HG02642 (cell line): ENCODE data around the gene PEX7.
"Not testable (repeated sequence)": the region's sequence is repeated elsewhere in the genome, so short reads cannot be mapped to it uniquely, and the experiment has no call there.

Source experiments
- ATAC-seq: cut with Tn5 transposase; IDR thresholded peaks from one replicate; pipeline ENCODE4 v1.9.1; 2021; ENCODE audit warnings: mild to moderate bottlenecking; ENCODE audit not compliant: unreplicated experiment, poor library complexity

PEX7 gene

GRCh38 chr6:136822376-136823127, at the start of gene PEX7:
Gene PEX7, plus strand, starts transcription at chr6:136822592. Its CDS starts 74 bp downstream, at chr6:136822666.
- peak; percentile 98 for ATAC-seq

GRCh38 chr6:136772685-136773472, 49.5 kb upstream of the PEX7 start:
- ATAC-seq = peak; percentile 81

DNA sequence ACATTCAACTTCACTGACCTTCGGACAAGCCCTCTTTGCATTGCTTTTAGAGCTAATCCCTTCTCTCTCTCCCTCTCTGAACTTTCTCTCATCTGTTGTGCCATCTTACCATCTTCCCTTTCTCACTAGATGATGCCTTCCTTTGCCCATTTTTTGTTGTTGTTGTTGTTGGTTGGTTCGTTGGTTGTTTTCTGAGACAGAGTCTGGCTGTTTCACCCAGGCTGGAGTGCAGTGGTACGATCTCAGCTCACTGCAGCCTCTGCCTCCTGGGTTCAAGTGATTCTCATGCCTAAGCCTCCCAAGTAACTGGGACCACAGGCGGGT, 49.0 kb upstream of the PEX7 start:
- ATAC-seq = no peak

DNA sequence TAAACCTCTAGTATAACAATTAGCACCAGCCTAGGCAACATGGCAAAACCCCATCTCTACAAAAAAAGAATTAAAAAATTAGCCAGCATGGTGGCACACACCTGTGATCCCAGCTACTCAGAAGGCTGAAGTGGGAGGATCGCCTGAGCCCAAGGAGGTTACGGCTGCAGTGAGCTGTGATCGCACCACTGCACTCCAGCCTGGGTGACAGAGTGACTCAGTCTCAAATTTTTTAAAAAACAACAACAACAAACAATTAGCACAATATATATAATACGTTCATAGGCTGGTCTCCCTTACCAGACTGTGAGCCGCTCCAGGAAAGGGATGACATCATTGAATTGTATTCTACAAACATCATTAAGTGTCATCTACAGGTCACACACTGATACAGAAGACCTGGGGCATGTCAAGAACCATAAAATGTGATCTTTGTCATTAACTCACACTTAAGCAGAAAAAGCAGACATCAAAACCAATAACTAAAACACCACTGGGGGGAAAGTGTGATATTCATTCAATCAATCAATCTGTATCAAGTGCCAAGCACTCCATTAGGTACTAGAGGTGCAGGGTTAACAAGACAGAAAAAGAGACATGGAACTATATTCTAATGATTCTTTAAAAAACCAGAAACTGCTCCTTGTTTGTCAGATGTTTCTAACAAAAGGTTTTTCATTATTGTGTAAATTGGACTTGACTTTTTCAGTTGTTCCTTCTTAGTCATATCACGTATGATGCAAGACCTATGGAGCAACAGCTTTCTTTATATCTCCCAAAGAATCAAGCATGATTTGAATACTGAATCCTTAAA, 48.0 kb upstream of the PEX7 start:
- no peak for ATAC-seq

DNA sequence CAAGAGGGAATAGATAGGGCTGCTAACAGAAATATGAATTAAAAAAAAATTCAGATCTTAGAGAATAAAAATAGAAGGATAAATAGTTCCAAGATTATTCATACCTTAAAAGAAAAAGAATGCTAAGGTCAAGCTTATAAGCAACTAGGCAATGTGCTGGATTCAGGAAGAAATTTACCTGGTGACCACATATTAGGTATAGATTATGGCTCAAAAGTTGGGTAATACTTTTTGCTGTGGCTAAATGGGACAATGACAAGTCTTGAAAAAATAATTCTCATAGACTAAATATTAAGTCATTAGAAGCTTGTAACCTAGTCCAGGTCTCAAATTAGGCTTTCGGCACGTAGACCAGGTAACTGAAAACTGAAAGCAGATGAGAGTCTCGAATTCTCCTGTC, 47.3 kb upstream of the PEX7 start:
- no peak for ATAC-seq

- ATAC-seq = no peak
Measured at GRCh38 chr6:136775548-136775947, 46.8 kb upstream of the PEX7 start.

- ATAC-seq = no peak
Measured at GRCh38 chr6:136777651-136778050, 44.7 kb upstream of the PEX7 start.

GRCh38 chr6:136779682-136780081, 42.7 kb upstream of the PEX7 start:
- no peak for ATAC-seq

DNA sequence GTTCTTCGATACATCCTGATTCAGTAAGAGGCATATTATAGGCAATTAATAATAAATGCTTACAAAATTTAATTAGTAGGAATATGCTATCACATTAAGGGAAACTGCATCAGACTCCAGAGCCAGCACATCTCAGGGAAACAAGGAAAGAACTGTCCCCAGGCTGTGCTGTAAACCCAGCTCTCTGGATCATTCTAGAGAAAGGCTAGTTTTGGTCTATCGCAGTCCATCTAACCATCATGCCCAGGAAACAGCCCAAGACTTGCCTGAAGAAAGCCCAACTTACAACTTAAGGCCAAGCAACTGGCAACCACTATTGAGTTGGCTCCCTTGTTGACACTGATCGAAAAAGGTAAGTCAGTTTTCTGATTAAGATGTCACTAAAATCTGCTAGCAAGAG, 41.4 kb upstream of the PEX7 start:
- no peak for ATAC-seq

- ATAC-seq = no peak
Measured at GRCh38 chr6:136782021-136782770, 40.2 kb upstream of the PEX7 start.

DNA sequence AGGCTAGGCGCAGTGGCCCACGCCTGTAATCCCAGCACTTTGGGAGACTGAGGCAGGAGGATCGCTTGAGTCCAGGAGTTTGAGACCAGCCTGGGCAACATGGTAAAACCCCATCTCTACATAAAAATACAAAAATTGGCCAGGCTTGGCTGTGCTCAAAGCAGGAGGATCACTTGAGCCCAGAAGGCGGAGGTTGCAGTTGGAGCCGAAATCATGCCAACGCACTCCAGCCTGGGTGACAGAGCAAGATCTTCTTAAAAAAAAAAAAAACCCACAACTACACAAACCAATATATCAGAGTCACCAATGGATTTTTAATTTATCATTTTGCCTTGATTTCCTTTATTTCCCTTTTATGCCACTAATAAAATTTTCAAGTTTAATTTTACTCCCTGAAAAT, 39.4 kb upstream of the PEX7 start:
- ATAC-seq = no peak

- peak; percentile 76 for ATAC-seq
Measured at GRCh38 chr6:136783495-136784270, 38.7 kb upstream of the PEX7 start.

- ATAC-seq = no peak
Measured at GRCh38 chr6:136784271-136784664, 38.1 kb upstream of the PEX7 start.

DNA sequence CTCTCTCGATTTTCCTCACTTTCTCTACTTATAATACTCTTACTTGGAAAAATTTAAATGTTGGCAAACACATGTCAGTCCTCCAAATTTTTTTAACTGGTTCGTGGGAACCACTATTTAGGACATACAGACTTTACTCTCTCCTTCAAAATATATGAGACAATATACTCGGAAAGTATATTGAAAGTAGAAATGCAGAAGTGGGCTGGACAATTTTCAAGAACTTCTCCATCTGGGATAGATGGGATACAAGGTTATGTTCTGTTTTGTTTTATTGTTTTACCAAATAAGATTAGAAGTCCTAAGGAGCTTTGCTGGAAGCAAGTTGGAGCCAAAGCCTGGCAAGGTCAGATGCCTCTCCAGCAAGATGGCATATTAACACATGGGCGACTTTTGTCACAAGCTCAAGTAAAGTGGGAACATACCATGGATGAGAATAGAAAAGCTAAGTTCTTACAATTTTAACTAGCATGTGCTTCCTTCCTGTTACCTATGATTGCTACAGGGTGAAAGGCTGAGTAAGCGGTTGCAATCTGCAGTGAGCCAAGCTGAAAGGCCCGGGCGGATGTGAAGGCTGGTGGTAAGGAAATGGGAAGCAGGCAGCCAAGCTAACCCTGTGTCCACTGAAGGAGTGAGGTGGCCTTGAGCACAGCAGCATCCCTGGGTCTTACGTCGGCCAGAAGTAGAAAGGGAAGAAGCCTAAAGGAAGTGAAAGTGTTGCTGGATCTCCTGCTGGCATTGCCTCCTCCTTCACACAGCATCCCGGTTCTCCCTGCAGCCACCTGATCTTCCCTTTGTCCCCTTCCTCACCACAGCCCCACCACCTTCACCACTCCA, 37.3 kb upstream of the PEX7 start:
- ATAC-seq = no peak

- no peak for ATAC-seq
Measured at GRCh38 chr6:136786658-136787057, 35.7 kb upstream of the PEX7 start.

- ATAC-seq = no peak
Measured at GRCh38 chr6:136787726-136788068, 34.7 kb upstream of the PEX7 start.

DNA sequence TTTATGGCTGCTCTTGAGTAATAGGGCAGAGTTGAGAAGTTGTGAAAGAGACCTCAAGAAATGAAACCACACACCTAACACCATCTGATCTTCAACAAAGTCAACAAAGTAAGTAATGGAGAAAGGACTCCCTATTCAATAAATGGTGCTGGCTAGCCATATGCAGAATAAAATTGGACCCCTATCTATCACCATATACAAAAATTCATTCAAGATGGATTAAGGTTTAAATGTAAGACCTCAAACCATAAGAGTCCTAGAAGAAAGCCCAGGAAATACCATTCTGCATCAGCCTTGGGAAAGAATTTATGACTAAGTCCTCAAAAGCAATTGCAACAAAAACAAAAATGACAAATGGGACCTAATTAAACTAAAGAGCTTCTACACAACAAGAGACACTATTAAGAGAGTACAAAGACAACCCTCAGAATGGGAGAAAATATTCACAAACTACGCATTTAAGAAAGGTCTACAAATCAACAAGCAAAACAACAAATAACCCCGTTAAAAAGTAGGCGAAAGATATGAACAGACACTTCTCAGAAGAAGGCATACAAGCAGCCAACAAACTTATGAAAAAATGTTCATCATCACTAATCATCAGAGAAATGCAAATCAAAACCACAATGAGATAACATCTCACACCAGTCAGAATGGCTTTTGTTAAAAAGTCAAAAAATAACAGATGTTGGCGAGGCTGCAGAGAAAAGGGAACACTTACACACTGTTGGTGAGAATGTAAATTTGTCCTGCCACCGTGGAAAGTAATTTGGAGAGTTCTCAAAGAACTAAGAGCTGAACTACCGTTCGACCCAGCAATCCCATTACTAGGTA, 34.1 kb upstream of the PEX7 start:
- no peak for ATAC-seq

GRCh38 chr6:136789440-136789839, 33.0 kb upstream of the PEX7 start:
- ATAC-seq = not testable (repeated sequence)
